ENCODE results near the gene THSD4. TPM values are rescaled to one million over a fixed set of nuclear protein-coding genes. Genes with fewer than 3 reads are reported as not detected.
A peak's percentile ranks its signal among the peaks of the same experiment; 100 is the strongest.

The THSD4 gene
- total RNA-seq, 1 donor from 2014 or later = 2.5 TPM

DNA sequence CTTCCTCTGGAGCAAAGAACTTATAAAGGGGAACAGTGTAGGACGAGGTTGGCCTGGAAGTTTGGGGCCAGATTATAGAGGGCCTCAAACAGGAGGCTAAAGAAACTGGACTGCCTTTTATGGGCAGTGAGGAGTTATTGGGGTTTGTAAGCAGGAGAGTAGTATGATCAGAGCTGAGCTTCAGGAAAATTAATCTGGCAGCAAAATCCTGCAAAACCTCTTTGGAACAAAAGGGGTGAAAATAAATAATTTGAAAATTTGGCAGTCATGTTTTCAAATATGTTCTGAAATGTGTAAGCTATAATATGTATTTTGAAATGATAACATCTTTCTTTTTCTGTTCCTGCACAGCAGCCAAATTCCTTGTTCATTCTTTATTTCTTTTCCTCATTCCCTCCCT lies 164.9 kb downstream of the THSD4 start:
- no peak overlapping the region for H3K9ac ChIP-seq (ENCODE audit: low read length)
- no peak overlapping the region for H3K4me2 ChIP-seq (ENCODE audit: low read length)
- peaks cover 22% of the 10 kb centered on the region for H3K4me1 ChIP-seq (ENCODE audit: insufficient read depth, low read length)
- H3K9me3 ChIP-seq (ENCODE audit: insufficient read depth, low read depth, low read length) = no peaks in the 10 kb centered on the region
- no peaks in the 10 kb centered on the region for H3K36me3 ChIP-seq (ENCODE audit: insufficient read depth, low read length)
- FAIRE-seq = no peak
- Mint-ChIP-seq H3K27me3 (ENCODE audit: low read depth, unreplicated experiment) (peaks cover 2% of the 10 kb centered on the region), H3K36me3 (ENCODE audit: low read depth, unreplicated experiment) (no peaks in the 10 kb centered on the region), H3K4me3 (ENCODE audit: unreplicated experiment) (peak overlapping the region; percentile 2), H3K4me1 (ENCODE audit: low read depth, unreplicated experiment) (peaks cover 9% of the 10 kb centered on the region), H3K27ac (ENCODE audit: unreplicated experiment) (no peak overlapping the region), H3K9me3 (ENCODE audit: unreplicated experiment) (no peaks in the 10 kb centered on the region)
- H2AFZ ChIP-seq (ENCODE audit: low read depth, low read length) = no peak overlapping the region
- TF ChIP-seq, protein P1, sequence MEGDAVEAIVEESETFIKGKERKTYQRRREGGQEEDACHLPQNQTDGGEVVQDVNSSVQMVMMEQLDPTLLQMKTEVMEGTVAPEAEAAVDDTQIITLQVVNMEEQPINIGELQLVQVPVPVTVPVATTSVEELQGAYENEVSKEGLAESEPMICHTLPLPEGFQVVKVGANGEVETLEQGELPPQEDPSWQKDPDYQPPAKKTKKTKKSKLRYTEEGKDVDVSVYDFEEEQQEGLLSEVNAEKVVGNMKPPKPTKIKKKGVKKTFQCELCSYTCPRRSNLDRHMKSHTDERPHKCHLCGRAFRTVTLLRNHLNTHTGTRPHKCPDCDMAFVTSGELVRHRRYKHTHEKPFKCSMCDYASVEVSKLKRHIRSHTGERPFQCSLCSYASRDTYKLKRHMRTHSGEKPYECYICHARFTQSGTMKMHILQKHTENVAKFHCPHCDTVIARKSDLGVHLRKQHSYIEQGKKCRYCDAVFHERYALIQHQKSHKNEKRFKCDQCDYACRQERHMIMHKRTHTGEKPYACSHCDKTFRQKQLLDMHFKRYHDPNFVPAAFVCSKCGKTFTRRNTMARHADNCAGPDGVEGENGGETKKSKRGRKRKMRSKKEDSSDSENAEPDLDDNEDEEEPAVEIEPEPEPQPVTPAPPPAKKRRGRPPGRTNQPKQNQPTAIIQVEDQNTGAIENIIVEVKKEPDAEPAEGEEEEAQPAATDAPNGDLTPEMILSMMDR (IDR thresholded peaks at IDR 0.05; ENCODE audit: insufficient read depth, low read depth, low read length) = no peak
- TF ChIP-seq EZH2 (IDR thresholded peaks at IDR 0.05; ENCODE audit: insufficient read depth, low read length) = no peak
- H4K20me1 ChIP-seq (ENCODE audit: insufficient read depth, low read length) = no peaks in the 10 kb centered on the region
- no peak for DNase-seq (ENCODE audit: low read depth)
- H3K4me3 ChIP-seq (ENCODE audit: insufficient read depth, low read depth, low read length) = no peak overlapping the region
- H3K27ac ChIP-seq (ENCODE audit: low read depth, low read length) = no peak overlapping the region
- no peaks in the 10 kb centered on the region for H3K27me3 ChIP-seq (ENCODE audit: insufficient read depth, low read length)
- no peaks in the 10 kb centered on the region for H3K79me2 ChIP-seq (ENCODE audit: insufficient read depth, low read length)

DNA sequence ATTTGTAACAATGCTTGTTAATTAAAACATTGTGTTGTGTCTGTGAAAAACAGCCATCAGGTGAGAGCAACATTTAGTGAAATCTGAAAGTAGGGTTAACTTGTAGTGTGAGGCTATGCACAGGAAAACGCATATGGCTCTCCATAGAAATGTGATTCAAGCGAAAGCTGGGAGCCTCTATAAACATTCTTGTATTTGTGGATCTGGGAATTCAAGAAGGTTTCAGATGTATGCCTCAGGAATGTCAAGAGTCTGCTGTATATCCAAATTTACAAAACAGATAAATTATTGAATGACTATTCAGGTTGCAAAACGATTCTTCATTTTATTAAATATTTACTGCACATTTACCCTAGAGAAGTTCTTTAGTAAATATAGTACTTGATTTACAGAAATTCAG lies 166.0 kb downstream of the THSD4 start:
- Histone ChIP-seq H2AFZ (ENCODE audit: low read depth, low read length) (no peak overlapping the region), H3K9ac (ENCODE audit: low read length) (no peak overlapping the region), H3K4me3 (ENCODE audit: insufficient read depth, low read depth, low read length) (no peak overlapping the region), H3K27me3 (ENCODE audit: insufficient read depth, low read length) (no peaks in the 10 kb centered on the region), H3K36me3 (ENCODE audit: insufficient read depth, low read length) (no peaks in the 10 kb centered on the region), H3K9me3 (ENCODE audit: insufficient read depth, low read depth, low read length) (no peaks in the 10 kb centered on the region), H4K20me1 (ENCODE audit: insufficient read depth, low read length) (no peaks in the 10 kb centered on the region), H3K79me2 (ENCODE audit: insufficient read depth, low read length) (no peaks in the 10 kb centered on the region), H3K4me2 (ENCODE audit: low read length) (no peak overlapping the region), H3K4me1 (ENCODE audit: insufficient read depth, low read length) (peaks cover 13% of the 10 kb centered on the region), H3K27ac (ENCODE audit: low read depth, low read length) (no peak overlapping the region)
- Mint-ChIP-seq H3K27ac (ENCODE audit: unreplicated experiment) (no peak overlapping the region), H3K4me3 (ENCODE audit: unreplicated experiment) (no peak overlapping the region), H3K4me1 (ENCODE audit: low read depth, unreplicated experiment) (peaks cover 2% of the 10 kb centered on the region), H3K9me3 (ENCODE audit: unreplicated experiment) (no peaks in the 10 kb centered on the region), H3K36me3 (ENCODE audit: low read depth, unreplicated experiment) (no peaks in the 10 kb centered on the region), H3K27me3 (ENCODE audit: low read depth, unreplicated experiment) (peaks cover 2% of the 10 kb centered on the region)
- TF ChIP-seq, protein P1 (IDR thresholded peaks at IDR 0.05; ENCODE audit: insufficient read depth, low read depth, low read length) = no peak
- TF ChIP-seq EZH2 (IDR thresholded peaks at IDR 0.05; ENCODE audit: insufficient read depth, low read length) = no peak
- FAIRE-seq (no peak), DNase-seq (ENCODE audit: low read depth) (no peak)

DNA sequence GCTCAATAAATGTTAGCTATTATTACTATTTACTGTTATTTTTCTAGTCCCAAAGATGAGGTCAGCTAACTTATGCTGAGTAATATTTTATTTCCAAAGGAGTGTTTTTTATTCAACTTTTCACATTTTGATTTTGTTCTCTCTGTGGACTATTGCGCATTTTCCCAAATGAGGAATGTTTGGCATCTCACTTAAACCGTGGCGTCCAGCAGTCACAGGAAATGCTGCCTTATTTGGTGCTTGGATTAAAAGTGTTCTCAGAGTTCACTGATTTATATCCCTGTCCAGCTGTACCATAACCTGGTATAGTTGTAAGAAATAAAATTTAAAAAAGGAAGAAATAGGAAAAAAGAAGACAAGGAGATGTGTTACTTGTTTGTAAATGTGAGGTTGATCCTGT lies 166.8 kb downstream of the THSD4 start:
- H3K36me3 Mint-ChIP-seq (ENCODE audit: low read depth, unreplicated experiment) = no peaks in the 10 kb centered on the region
- no peak overlapping the region for H3K27ac Mint-ChIP-seq (ENCODE audit: unreplicated experiment)
- peaks cover 11% of the 10 kb centered on the region for H3K4me1 ChIP-seq (ENCODE audit: insufficient read depth, low read length)
- H3K9me3 Mint-ChIP-seq (ENCODE audit: unreplicated experiment) = no peaks in the 10 kb centered on the region
- H3K79me2 ChIP-seq (ENCODE audit: insufficient read depth, low read length) = no peaks in the 10 kb centered on the region
- TF ChIP-seq, protein P1 (IDR thresholded peaks at IDR 0.05; ENCODE audit: insufficient read depth, low read depth, low read length) = no peak
- TF ChIP-seq EZH2 (IDR thresholded peaks at IDR 0.05; ENCODE audit: insufficient read depth, low read length) = no peak
- H3K4me1 Mint-ChIP-seq (ENCODE audit: low read depth, unreplicated experiment) = no peaks in the 10 kb centered on the region
- DNase-seq (ENCODE audit: low read depth) (peak; percentile 73), FAIRE-seq (peak; percentile 39)
- H3K27me3 Mint-ChIP-seq (ENCODE audit: low read depth, unreplicated experiment) = peaks cover 2% of the 10 kb centered on the region
- no peaks in the 10 kb centered on the region for H4K20me1 ChIP-seq (ENCODE audit: insufficient read depth, low read length)
- no peak overlapping the region for H3K4me2 ChIP-seq (ENCODE audit: low read length)
- H3K9ac ChIP-seq (ENCODE audit: low read length) = no peak overlapping the region
- no peak overlapping the region for H3K27ac ChIP-seq (ENCODE audit: low read depth, low read length)
- no peak overlapping the region for H3K4me3 ChIP-seq (ENCODE audit: insufficient read depth, low read depth, low read length)
- no peak overlapping the region for H3K4me3 Mint-ChIP-seq (ENCODE audit: unreplicated experiment)
- no peak overlapping the region for H2AFZ ChIP-seq (ENCODE audit: low read depth, low read length)
- H3K27me3 ChIP-seq (ENCODE audit: insufficient read depth, low read length) = no peaks in the 10 kb centered on the region
- H3K9me3 ChIP-seq (ENCODE audit: insufficient read depth, low read depth, low read length) = no peaks in the 10 kb centered on the region
- no peaks in the 10 kb centered on the region for H3K36me3 ChIP-seq (ENCODE audit: insufficient read depth, low read length)
